ENCODE data around the gene CRHR1. TPM values are rescaled to one million over a fixed set of nuclear protein-coding genes. Genes with fewer than 3 reads are reported as not detected.

The CRHR1 gene
- total RNA-seq, 4 donors from 2014 or later = 0.10 to 0.54 (median 0.35) TPM; not detected in 1

- TF ChIP-seq POLR2A (IDR thresholded peaks at IDR 0.05) (no peak), CTCF (IDR thresholded peaks at IDR 0.05) (no peak), EP300 (IDR thresholded peaks at IDR 0.05) (no peak), POLR2AphosphoS5 (IDR thresholded peaks at IDR 0.05) (no peak)
- no peak for ATAC-seq
- peaks cover 67% of the 10 kb centered on the region for H3K27me3 ChIP-seq
Measured at GRCh38 chr17:45851022-45851421, 66.9 kb downstream of the CRHR1 start.

GRCh38 chr17:45851464-45851863 lies 67.3 kb downstream of the CRHR1 start:
- Histone ChIP-seq H3K4me3 (no peak overlapping the region), H3K27ac (no peak overlapping the region), H3K9me3 (no peaks in the 10 kb centered on the region), H3K36me3 (no peaks in the 10 kb centered on the region), H3K27me3 (peaks cover 63% of the 10 kb centered on the region), H3K4me1 (peaks cover 0 to 4% (median 0%) of the 10 kb centered on the region in 3 donors)
- WGBS, 2 donors (ENCODE audit: low coverage in 1 of 2) = no CpG with 5 or more reads among the region's 8 CpGs
- TF ChIP-seq CTCF (IDR thresholded peaks at IDR 0.05) (no peak), POLR2AphosphoS5 (IDR thresholded peaks at IDR 0.05) (no peak), EP300 (IDR thresholded peaks at IDR 0.05) (no peak), POLR2A (IDR thresholded peaks at IDR 0.05) (no peak)
- no peak for ATAC-seq

More at GRCh38 chr17:45851022-45851421, 66.9 kb downstream of the CRHR1 start:
- Histone ChIP-seq H3K4me3 (no peak overlapping the region), H3K9me3 (no peaks in the 10 kb centered on the region), H3K4me1 (peaks cover 0 to 4% (median 0%) of the 10 kb centered on the region in 3 donors), H3K27ac (no peak overlapping the region), H3K36me3 (no peaks in the 10 kb centered on the region)
- WGBS, 2 donors (ENCODE audit: low coverage in 1 of 2) = 20 to 100% methylated on average over 1 of the region's 6 CpGs

- peaks cover 59% of the 10 kb centered on the region for H3K27me3 ChIP-seq
- no peak overlapping the region for H3K27ac ChIP-seq
- 50 to 60% methylated on average over 1 of the region's 1 CpG for WGBS, 2 donors (ENCODE audit: low coverage in 1 of 2)
Measured at GRCh38 chr17:45851873-45852272, 67.8 kb downstream of the CRHR1 start.

GRCh38 chr17:45852535-45853297 lies 68.6 kb downstream of the CRHR1 start:
- 11 to 14% methylated on average over 4 to 9 of the region's 12 CpGs for WGBS, 2 donors (ENCODE audit: low coverage in 1 of 2)
- TF ChIP-seq CTCF (IDR thresholded peaks at IDR 0.05) (peak in 3 of 4 experiments; percentile 62 to 83 (median 67)), POLR2AphosphoS5 (IDR thresholded peaks at IDR 0.05) (no peak), EP300 (IDR thresholded peaks at IDR 0.05) (no peak)
- Histone ChIP-seq H3K27me3 (peaks cover 55% of the 10 kb centered on the region), H3K4me1 (peaks cover 0 to 4% (median 0%) of the 10 kb centered on the region in 3 donors), H3K9me3 (no peaks in the 10 kb centered on the region), H3K27ac (no peak overlapping the region), H3K4me3 (no peak overlapping the region), H3K36me3 (no peaks in the 10 kb centered on the region)
- no peak for ATAC-seq

More at GRCh38 chr17:45851873-45852272, 67.8 kb downstream of the CRHR1 start:
- peaks cover 0 to 4% (median 0%) of the 10 kb centered on the region in 3 donors for H3K4me1 ChIP-seq
- no peaks in the 10 kb centered on the region for H3K9me3 ChIP-seq
- H3K4me3 ChIP-seq = no peak overlapping the region
- no peaks in the 10 kb centered on the region for H3K36me3 ChIP-seq
- ATAC-seq = no peak
- TF ChIP-seq EP300 (IDR thresholded peaks at IDR 0.05) = no peak
- no peak for TF ChIP-seq CTCF (IDR thresholded peaks at IDR 0.05)
- no peak for TF ChIP-seq POLR2AphosphoS5 (IDR thresholded peaks at IDR 0.05)
- no peak for TF ChIP-seq POLR2A (IDR thresholded peaks at IDR 0.05)

- TF ChIP-seq CTCF (IDR thresholded peaks at IDR 0.05) (no peak), EP300 (IDR thresholded peaks at IDR 0.05) (no peak), POLR2AphosphoS5 (IDR thresholded peaks at IDR 0.05) (no peak), POLR2A (IDR thresholded peaks at IDR 0.05) (no peak)
- no peak for ATAC-seq
- no peak overlapping the region for H3K4me3 ChIP-seq
- peaks cover 60% of the 10 kb centered on the region for H3K27me3 ChIP-seq
- H3K27ac ChIP-seq = no peak overlapping the region
- no peaks in the 10 kb centered on the region for H3K9me3 ChIP-seq
- peaks cover 0 to 4% (median 0%) of the 10 kb centered on the region in 3 donors for H3K4me1 ChIP-seq
- no peaks in the 10 kb centered on the region for H3K36me3 ChIP-seq
- 72 to 84% methylated on average over 6 to 9 of the region's 9 CpGs for WGBS, 2 donors (ENCODE audit: low coverage in 1 of 2)
Measured at GRCh38 chr17:45854209-45854608, 70.1 kb downstream of the CRHR1 start.
